Stomach (tissue), 9 donors: ENCODE data around the gene CYTH1. TPM values are rescaled to one million over a fixed set of nuclear protein-coding genes. Genes with fewer than 3 reads are reported as not detected.

ENCODE experiments used
- DNase-seq, 2 donors: peaks; one replicate each; pipeline versions ENCODE4 v3.0.0 to v3.0.0-alpha.2; 2013 to 2019
- H3K27ac ChIP-seq, 5 donors: fragments of 200-600 bp in 4 of 5; sonication (generic) in 4 of 5; one replicate each; pipeline ENCODE4 v1.5.1; 2013 to 2019; ENCODE audit warnings: mild to moderate bottlenecking in 1 of 5, moderate library complexity in 1 of 5
- H3K27me3 ChIP-seq, 3 donors: fragments of 200-600 bp; sonication (generic); one replicate each; pipeline ENCODE4 v1.5.1; 2017 to 2019; ENCODE audit warnings: mixed run types in 1 of 3
- H3K36me3 ChIP-seq, 4 donors: fragments of 200-600 bp; sonication (generic); 1 replicate in 3 of 4; 2 replicates in 1 of 4; pipeline ENCODE4 v1.5.1; 2016 to 2019
- H3K4me1 ChIP-seq, 4 donors: fragments of 200-600 bp; sonication (generic); one replicate each; pipeline ENCODE4 v1.5.1; 2016 to 2019
- H3K4me3 ChIP-seq, 4 donors: fragments of 200-600 bp; sonication (generic) in 3 of 4; one replicate each; pipeline ENCODE4 v1.5.1; 2016 to 2019; ENCODE audit warnings: mild to moderate bottlenecking in 1 of 4
- H3K9me3 ChIP-seq, 4 donors: fragments of 200-600 bp; sonication (generic); one replicate each; pipeline ENCODE4 v1.5.1; 2016 to 2019
- CTCF ChIP-seq, 7 experiments: fragments of 450-650 bp in 4 of 7; fragments of 200-600 bp in 3 of 7; sonication (generic) in 3 of 7; IDR thresholded peaks; one replicate each; pipeline ENCODE4 v1.5.1; 2016 to 2019; ENCODE audit warnings: antibody characterized with exemption in 7 of 7, control low read depth in 2 of 7, mild to moderate bottlenecking in 1 of 7
- EP300 ChIP-seq: sonication (generic); formaldehyde crosslinking; IDR thresholded peaks from one replicate; pipeline ENCODE4 v1.6.1; 2017; ENCODE audit warnings: antibody characterized with exemption
- POLR2A ChIP-seq, 4 donors: fragments of 450-650 bp; IDR thresholded peaks; one replicate each; pipeline ENCODE4 v1.6.1; 2016; ENCODE audit warnings: antibody characterized with exemption in 4 of 4, control low read depth in 2 of 4, mild to moderate bottlenecking in 1 of 4, moderate library complexity in 1 of 4
- POLR2AphosphoS5 ChIP-seq, 3 donors: sonication (generic); formaldehyde crosslinking; IDR thresholded peaks; one replicate each; pipeline ENCODE4 v1.6.1; 2016; ENCODE audit warnings: antibody characterized with exemption in 3 of 3
- WGBS, 5 donors: extraction: QIAGEN DNeasy Blood & Tissue Kit in 3 of 5; methylation state at CpG; one replicate each; pipeline versions ENCODE4 v1.1.5 to v1.1.7; 2013 to 2018; 5-methylcytosine and 5-hydroxymethylcytosine counted together
- intact Hi-C: fragments of 100-400 bp; cut with DNase I; formaldehyde crosslinking; loops from one replicate; pipeline ENCODE4 v1.15.1; 2023; ENCODE audit warnings: low total_unique reads
- polyA plus RNA-seq, 3 donors: library from polyadenylated mRNA; stranded (reverse); fragments of 200-250 nt; gene quantifications; one replicate each; pipeline ENCODE4 v1.2.3, GENCODE V29; 2013
- total RNA-seq, 5 donors: library from RNA; depleted of rRNA; stranded (reverse); fragments of >200 nt; gene quantifications; one replicate each; pipeline versions ENCODE4 v1.1.0 to v1.2.3, GENCODE V29; 2014 to 2016
- donor health status: healthy with polysubstance abuse.
- donor health status: Bipolar disorder and iron deficiency.
- donor health status: healthy.

The CYTH1 gene
- total and polyA plus RNA-seq, 8 donors = 29.6 to 137 (median 55.9) TPM

GRCh38 chr17:78652024-78652423 is 130.0 kb downstream of the CYTH1 start:
- TF ChIP-seq CTCF (IDR thresholded peaks at IDR 0.05) = no peak
- no peak for TF ChIP-seq EP300
- TF ChIP-seq POLR2A (IDR thresholded peaks at IDR 0.05) = no peak
- TF ChIP-seq POLR2AphosphoS5 (IDR thresholded peaks at IDR 0.05) = no peak
- no peaks in the 10 kb centered on the region for H3K36me3 ChIP-seq
- DNase-seq = no peak
- H3K27me3 ChIP-seq = peaks cover 0 to 8% (median 3%) of the 10 kb centered on the region in 3 donors
- H3K27ac ChIP-seq = no peak overlapping the region
- no peak overlapping the region for H3K4me3 ChIP-seq
- 91 to 100% (median 93%) methylated on average over 1 of the region's 1 CpG for WGBS, 5 donors
- H3K4me1 ChIP-seq = no peaks in the 10 kb centered on the region
- H3K9me3 ChIP-seq = peaks cover 0 to 14% (median 5%) of the 10 kb centered on the region in 4 donors
- intact Hi-C loops = no loop called here

DNA sequence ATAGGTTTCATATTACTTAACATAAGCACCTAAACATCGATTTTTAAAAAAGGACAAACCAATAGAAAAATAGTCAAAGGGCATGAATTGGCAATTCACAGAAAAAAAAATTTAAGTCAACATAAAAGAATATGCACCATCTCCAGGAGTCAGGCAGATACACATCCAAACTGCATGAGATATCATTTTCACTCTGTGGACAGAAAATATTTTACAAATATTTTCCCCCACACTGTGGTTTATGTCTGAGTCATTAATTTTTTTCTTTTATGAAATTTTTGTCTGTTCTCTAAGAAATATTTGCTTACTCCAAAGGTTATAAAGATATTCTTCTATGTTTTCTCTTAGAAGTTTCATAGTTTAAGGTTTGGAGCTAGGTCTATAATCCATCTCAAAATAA is 130.5 kb downstream of the CYTH1 start:
- Histone ChIP-seq H3K27ac (no peak overlapping the region), H3K4me3 (no peak overlapping the region), H3K27me3 (peaks cover 0 to 8% (median 3%) of the 10 kb centered on the region in 3 donors), H3K9me3 (peaks cover 0 to 14% (median 5%) of the 10 kb centered on the region in 4 donors), H3K36me3 (no peaks in the 10 kb centered on the region), H3K4me1 (no peaks in the 10 kb centered on the region)
- intact Hi-C loops = no loop called here
- WGBS, 5 donors = 53 to 79% (median 57%) methylated on average over 1 of the region's 1 CpG
- TF ChIP-seq POLR2A (IDR thresholded peaks at IDR 0.05) (no peak), POLR2AphosphoS5 (IDR thresholded peaks at IDR 0.05) (no peak), CTCF (IDR thresholded peaks at IDR 0.05) (no peak), EP300 (no peak)
- no peak for DNase-seq

GRCh38 chr17:78650093-78650715 is 131.9 kb downstream of the CYTH1 start:
- WGBS, 5 donors = 42 to 54% (median 48%) methylated on average over 11 of the region's 11 CpGs
- H3K36me3 ChIP-seq = no peaks in the 10 kb centered on the region
- peaks cover 0 to 14% (median 5%) of the 10 kb centered on the region in 4 donors for H3K9me3 ChIP-seq
- H3K4me3 ChIP-seq = no peak overlapping the region
- TF ChIP-seq CTCF (IDR thresholded peaks at IDR 0.05) = no peak
- no peak for TF ChIP-seq POLR2AphosphoS5 (IDR thresholded peaks at IDR 0.05)
- no peak for TF ChIP-seq EP300
- no peak for TF ChIP-seq POLR2A (IDR thresholded peaks at IDR 0.05)
- no peak overlapping the region for H3K27ac ChIP-seq
- DNase-seq = no peak
- H3K4me1 ChIP-seq = no peaks in the 10 kb centered on the region
- intact Hi-C loops = no loop called here
- H3K27me3 ChIP-seq = peaks cover 0 to 17% (median 3%) of the 10 kb centered on the region in 3 donors

- Histone ChIP-seq H3K4me3 (no peak overlapping the region), H3K27me3 (peaks cover 0 to 17% (median 3%) of the 10 kb centered on the region in 3 donors), H3K36me3 (no peaks in the 10 kb centered on the region), H3K4me1 (no peaks in the 10 kb centered on the region), H3K27ac (no peak overlapping the region), H3K9me3 (peaks cover 0 to 14% (median 5%) of the 10 kb centered on the region in 4 donors)
- TF ChIP-seq POLR2A (IDR thresholded peaks at IDR 0.05) = no peak
- no peak for TF ChIP-seq POLR2AphosphoS5 (IDR thresholded peaks at IDR 0.05)
- no peak for TF ChIP-seq CTCF (IDR thresholded peaks at IDR 0.05)
- no peak for TF ChIP-seq EP300
- intact Hi-C loops = no loop called here
- DNase-seq = no peak
- 86 to 91% (median 89%) methylated on average over 5 of the region's 5 CpGs for WGBS, 5 donors
These were observed 133.8 kb downstream of the CYTH1 start for GRCh38 chr17:78648293-78648692.
